Measurements from ENCODE around the gene PPP1R11.
"Not testable (repeated sequence)": the region's sequence is repeated elsewhere in the genome, so short reads cannot be mapped to it uniquely, and the experiment has no call there.

GRCh38 chr6:30022712-30023111 lies 44.3 kb upstream of the PPP1R11 start:
- TF ChIP-seq CTCF, POLR2A (IDR thresholded peaks at IDR 0.05): not testable (repeated sequence)

Measured in right lobe of liver (tissue), 4 donors.